Skin epidermis (tissue), 12 donors: ENCODE results near the gene ZNF586.
"Not testable (repeated sequence)": the region's sequence is repeated elsewhere in the genome, so short reads cannot be mapped to it uniquely, and the experiment has no call there.

Experiments used
- H3K27ac ChIP-seq, 21 experiments: fragments of 200-600 bp; sonication (generic) in 11 of 21; one replicate each; pipeline ENCODE4 v1.5.0; 2020; ENCODE audit warnings: mild to moderate bottlenecking in 3 of 21, inconsistent platforms in 2 of 21, moderate library complexity in 2 of 21
- H3K4me3 ChIP-seq, 7 experiments: fragments of 200-600 bp; sonication (generic) in 2 of 7; one replicate each; pipeline ENCODE4 v1.5.0; 2020; ENCODE audit warnings: inconsistent platforms in 2 of 7, mild to moderate bottlenecking in 2 of 7, moderate library complexity in 1 of 7

The ZNF586 gene

GRCh38 chr19:57788114-57788692 lies 18.7 kb downstream of the ZNF586 start:
- H3K27ac ChIP-seq = no peak overlapping the region
- H3K4me3 ChIP-seq = no peak overlapping the region

GRCh38 chr19:57789288-57789687 lies 19.8 kb downstream of the ZNF586 start:
- H3K4me3 ChIP-seq = no peak overlapping the region
- H3K27ac ChIP-seq = no peak overlapping the region

GRCh38 chr19:57796580-57796979 lies 27.1 kb downstream of the ZNF586 start:
- not testable (repeated sequence) for H3K27ac ChIP-seq, H3K4me3 ChIP-seq

DNA sequence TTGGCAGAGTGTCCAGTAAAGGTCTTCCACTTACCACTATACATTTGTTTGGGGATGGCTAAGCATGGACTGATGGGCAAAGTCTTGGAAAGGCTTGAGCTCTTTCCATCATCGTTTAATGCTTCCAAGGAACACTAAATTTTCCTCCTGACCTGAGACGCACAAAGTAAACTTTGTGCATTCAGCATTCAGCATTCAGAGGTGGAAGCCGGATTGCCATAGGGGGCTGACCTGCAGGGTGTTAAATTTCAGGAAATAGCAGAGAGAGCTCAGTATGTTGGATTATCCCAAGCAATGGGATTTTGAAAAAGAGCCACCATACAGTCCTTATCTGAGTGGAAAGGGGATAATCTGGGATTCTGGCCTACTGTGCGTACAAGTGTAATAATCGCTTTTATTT lies 31.2 kb downstream of the ZNF586 start:
- H3K27ac ChIP-seq = peak overlapping the region in 1 of 21 experiments; percentile 11
- H3K4me3 ChIP-seq = no peak overlapping the region

- Histone ChIP-seq H3K4me3 (no peak overlapping the region), H3K27ac (peak overlapping the region in 9 of 21 experiments; percentile 7 to 82 (median 29))
These were observed 32.8 kb downstream of the ZNF586 start for GRCh38 chr19:57802269-57802668.

GRCh38 chr19:57803265-57803593 lies 33.8 kb downstream of the ZNF586 start:
- Histone ChIP-seq H3K27ac (peak overlapping the region in 20 of 21 experiments; percentile 34 to 96 (median 80)), H3K4me3 (peak overlapping the region; percentile 26 to 48 (median 36))

DNA sequence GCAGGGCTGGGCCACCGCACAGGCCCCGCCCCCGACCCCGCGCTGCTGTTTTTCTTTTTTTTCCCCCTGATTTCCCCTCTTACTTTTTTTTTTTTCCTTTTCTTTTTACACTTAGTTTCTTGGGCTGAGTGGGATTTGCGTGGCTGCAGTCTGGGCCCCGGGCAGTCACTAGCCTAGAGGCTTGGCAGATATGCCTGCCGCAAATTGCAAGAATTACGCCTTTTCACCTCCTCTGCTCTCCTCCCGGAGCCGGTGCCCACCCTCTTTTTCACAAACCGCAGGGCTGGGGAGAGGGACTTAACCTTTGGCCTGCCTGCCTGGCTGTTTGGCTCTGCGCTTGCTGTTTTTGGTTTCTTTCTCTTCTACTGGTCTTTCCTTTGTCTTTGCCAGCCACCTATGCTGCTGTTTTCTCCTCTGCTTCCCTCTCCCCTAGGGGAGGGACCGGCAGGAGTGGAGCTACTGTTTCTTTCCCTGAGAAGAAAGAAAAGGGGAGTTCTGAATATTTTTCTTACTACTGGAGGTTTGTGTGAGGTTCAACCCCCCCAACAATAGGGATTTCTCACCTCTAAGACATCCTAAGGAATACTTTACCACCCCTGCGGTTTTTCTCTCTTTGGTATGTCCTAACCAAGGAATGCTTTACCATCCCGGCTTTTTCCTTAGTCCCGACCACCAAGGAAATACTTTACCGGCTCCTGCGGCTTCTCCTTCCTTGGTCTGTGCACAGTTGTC lies 34.3 kb downstream of the ZNF586 start:
- Histone ChIP-seq H3K27ac (peak overlapping the region in 20 of 21 experiments; percentile 34 to 96 (median 80)), H3K4me3 (peak overlapping the region; percentile 26 to 48 (median 36))

DNA sequence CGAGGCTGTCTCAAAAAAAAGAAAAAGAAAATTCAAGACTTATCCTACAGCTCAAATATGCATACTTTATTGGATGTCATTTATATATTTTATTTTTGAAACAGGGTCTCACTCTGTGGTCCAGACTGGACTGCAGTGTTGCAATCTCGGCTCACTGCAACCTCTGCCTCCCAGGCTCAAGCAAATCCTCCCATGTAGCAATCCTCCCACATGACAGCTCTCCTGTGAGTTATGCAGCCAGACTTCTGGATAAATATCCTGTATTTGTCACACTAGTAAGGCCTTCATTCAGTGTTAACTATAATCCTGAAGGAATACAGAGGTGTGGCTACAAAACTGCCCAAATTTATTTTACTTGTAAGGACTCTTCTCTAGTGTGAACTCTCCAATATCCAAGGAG lies 38.1 kb downstream of the ZNF586 start:
- no peak overlapping the region for H3K4me3 ChIP-seq
- no peak overlapping the region for H3K27ac ChIP-seq

GRCh38 chr19:57810410-57811295 lies 41.2 kb downstream of the ZNF586 start:
- not testable (repeated sequence) for H3K27ac ChIP-seq, H3K4me3 ChIP-seq

GRCh38 chr19:57812226-57812625 lies 42.8 kb downstream of the ZNF586 start:
- Histone ChIP-seq H3K27ac (no peak overlapping the region), H3K4me3 (no peak overlapping the region)

DNA sequence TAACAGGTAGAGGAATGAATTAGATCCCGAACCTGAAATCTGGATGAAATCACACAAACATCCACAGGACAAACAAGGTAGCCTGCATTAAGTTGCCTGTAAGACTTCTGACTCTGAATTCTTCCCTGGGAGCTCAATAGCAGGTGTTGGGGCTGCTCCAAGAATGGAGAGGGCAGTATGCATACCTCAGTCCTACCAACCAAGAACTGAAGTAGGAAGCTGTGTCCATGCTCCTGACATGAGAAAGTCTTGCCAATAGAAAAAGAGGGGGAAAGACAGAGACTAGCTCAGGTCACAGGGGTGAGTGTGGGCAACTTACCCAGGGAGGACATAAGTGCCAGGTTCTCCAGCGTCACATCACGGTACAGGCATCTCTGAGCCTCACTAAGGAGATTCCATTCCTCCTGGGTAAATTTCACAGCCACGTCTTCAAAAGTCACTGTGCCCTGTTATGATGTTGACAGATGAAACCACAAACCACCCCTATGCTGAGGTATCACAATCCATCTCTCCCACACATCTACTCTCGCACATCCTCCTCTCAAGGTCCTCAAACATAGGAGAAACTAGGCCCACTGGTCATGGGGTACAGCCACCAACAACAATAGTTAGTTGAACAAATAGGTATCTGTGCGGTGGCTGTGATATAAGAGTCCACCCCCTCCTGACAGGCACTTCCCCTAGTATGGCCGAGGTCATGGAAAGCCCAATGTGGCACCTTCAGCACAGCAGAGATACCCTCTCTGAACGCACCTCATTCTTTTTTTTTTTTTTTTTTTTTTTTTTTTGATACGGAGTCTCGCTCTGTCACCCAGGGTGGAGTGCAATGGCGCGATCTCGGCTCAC lies 43.7 kb downstream of the ZNF586 start:
- H3K27ac ChIP-seq = peak overlapping the region in 3 of 21 experiments; percentile 84 to 90 (median 89)
- peak overlapping the region in 3 of 7 experiments; percentile 59 to 91 (median 88) for H3K4me3 ChIP-seq

DNA sequence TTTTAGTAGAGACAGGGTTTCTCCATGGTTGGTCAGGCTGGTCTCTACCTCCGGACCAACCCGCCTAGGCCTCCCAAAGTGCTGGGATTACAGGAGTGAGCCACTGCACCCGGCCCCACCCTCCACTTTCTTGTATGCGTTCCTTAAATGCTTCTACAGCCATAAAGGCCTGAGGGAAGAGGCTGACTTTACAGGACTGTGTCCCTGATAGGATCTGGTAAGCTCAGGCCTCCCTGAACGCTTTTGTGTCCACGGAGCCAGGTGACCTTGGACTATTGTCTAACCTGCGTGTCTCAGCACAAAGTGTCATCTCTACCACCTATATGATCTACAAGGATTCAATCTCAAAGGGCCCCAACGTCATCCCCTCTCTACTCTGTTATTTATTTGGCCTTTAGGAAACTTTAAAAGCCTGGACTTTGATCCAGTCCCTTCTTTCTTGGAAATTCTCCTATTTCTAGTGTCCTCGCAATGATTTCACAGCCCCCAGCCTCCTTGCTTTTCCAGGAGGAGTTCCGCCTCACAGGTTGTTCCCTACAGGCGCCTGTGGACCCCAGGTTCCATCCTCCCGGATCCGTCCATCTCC lies 44.5 kb downstream of the ZNF586 start:
- peak overlapping the region; percentile 59 to 91 (median 81) for H3K4me3 ChIP-seq
- H3K27ac ChIP-seq = peak overlapping the region in 20 of 21 experiments; percentile 32 to 90 (median 82)

DNA sequence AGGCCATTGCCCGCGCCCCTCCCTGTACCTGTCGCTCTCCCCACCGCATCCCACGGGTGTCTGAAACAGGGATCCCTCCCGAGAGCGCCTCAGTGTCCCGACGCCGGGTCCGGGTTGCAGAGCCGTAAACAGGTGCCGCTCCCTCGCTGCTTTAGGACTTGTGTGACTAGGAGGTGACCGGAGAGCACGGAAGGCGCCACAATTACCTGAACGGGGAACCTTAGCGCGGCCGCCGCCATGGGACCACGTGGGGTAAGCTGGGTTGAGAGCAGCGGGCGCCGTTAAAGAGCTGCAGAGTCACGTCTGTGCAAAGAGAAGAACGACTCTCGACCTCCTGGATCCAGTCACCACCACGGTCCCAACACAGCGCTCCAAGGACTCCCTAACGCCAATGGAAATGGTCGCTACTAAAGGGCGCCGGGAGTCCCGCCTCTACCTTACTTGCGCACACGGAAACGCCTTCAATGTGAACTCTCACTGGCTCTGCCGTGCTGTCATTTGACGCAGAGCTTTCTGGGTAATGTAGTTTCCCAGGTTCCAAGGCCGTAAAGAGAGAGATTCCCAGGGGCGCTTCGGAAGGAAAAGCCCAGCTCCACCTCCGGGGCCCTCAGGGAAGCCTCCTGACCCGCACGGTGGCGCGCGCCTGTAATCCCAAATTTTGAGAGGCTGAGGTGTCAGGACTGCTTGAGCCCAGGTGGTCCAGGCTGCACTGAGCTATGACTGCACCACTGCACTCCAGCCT lies 45.2 kb downstream of the ZNF586 start, which contains the start of gene ZNF552:
TSS of gene ZNF552 (minus strand) at position 409 of the 742 bp plus-strand sequence. CDS start at position 239, 170 bp downstream.
- Histone ChIP-seq H3K4me3 (peak within 1 kb of the TSS; percentile 59 to 91 (median 81)), H3K27ac (peak within 1 kb of the TSS; percentile 32 to 90 (median 82))

GRCh38 chr19:57815247-57816075 lies 46.0 kb downstream of the ZNF586 start:
- peak overlapping the region in 5 of 7 experiments; percentile 59 to 91 (median 81) for H3K4me3 ChIP-seq
- peak overlapping the region in 14 of 21 experiments; percentile 66 to 89 (median 83) for H3K27ac ChIP-seq

DNA sequence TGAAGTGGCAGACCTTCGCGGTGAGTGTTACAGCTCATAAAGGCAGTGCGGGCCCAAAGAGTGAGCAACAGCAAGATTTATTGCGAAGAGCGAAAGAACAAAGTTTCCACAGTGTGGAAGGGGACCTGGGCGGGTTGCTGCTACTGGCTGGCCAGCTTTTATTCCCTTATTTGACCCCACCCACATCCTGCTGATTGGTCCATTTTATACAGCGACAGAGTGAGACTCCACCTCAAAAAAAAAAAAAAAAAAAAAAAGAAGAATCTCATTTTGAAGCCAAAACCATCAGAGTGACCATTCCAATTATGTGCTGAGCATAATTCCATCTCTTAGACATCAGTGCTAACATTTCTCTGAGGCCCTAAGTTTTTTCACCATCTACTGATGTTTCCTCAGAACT lies 47.2 kb downstream of the ZNF586 start:
- Histone ChIP-seq H3K4me3 (no peak overlapping the region), H3K27ac (no peak overlapping the region)

GRCh38 chr19:57817976-57818375 lies 48.5 kb downstream of the ZNF586 start:
- H3K4me3 ChIP-seq = no peak overlapping the region
- H3K27ac ChIP-seq = no peak overlapping the region

DNA sequence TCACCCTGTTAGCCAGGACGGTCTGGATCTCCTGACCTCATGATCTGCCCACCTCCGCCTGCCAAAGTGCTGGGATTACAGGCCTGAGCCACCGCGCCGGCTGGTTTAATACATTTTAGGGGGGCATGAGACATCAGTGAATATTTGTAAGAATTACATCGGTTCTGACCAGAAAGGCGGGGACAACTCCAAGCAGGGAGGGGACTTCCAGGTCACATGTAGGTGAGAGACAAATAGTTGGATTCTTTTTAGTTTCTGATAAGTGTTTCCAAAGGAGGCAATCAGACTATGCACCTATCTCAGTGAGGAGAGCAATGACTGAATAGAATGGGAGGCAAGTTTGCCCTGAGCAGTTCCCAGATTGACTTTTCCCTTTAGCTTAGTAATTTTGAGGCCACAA lies 48.9 kb downstream of the ZNF586 start:
- Histone ChIP-seq H3K27ac (no peak overlapping the region), H3K4me3 (no peak overlapping the region)
